Naive thymus-derived CD4-positive, alpha-beta T cell (primary cell): ENCODE data around the gene IL20. TPM values are rescaled to one million over a fixed set of nuclear protein-coding genes. Genes with fewer than 3 reads are reported as not detected.

Source experiments
- ATAC-seq: fragments of 150-1000 bp; cut with Tn5 transposase; 2 replicates; pipeline ENCODE4 v1.10.0; 2021; ENCODE audit warnings: mild to moderate bottlenecking, moderate library complexity
- CTCF ChIA-PET: fragments of 350-600 bp; sonication (Branson Sonifier 250); formaldehyde crosslinking; loops from one replicate; lab custom pipeline; 2021; ENCODE audit warnings: antibody characterized with exemption; lab: Charles Lee
- POLR2A ChIA-PET: fragments of 350-600 bp; sonication (Branson Sonifier 250); formaldehyde crosslinking; loops from one replicate; lab custom pipeline; 2021; ENCODE audit warnings: antibody characterized with exemption, inconsistent platforms; lab: Charles Lee
- DNase-seq, 9 donors: peaks; one replicate each; pipeline versions ENCODE4 v3.0.0 to v3.0.0-alpha.2; 2020 to 2022; ENCODE audit warnings: mixed read lengths in 1 of 9
- H3K27ac ChIP-seq: one replicate; pipeline ENCODE4 v1.7.0; 2013; ENCODE audit warnings: mild to moderate bottlenecking, low read depth, low read length, moderate library complexity
- H3K27me3 ChIP-seq, 2 donors: one replicate each; pipeline ENCODE4 v1.7.0; 2013; ENCODE audit warnings: low read length in 2 of 2, mild to moderate bottlenecking in 2 of 2, moderate library complexity in 2 of 2; ENCODE audit not compliant: control insufficient read depth in 2 of 2, insufficient read depth in 2 of 2
- H3K36me3 ChIP-seq, 3 experiments: 1 replicate in 2 of 3; 2 replicates in 1 of 3; pipeline ENCODE4 v1.7.0; 2013; ENCODE audit warnings: low read length in 3 of 3, mild to moderate bottlenecking in 3 of 3, moderate library complexity in 1 of 3; ENCODE audit not compliant: insufficient read depth in 3 of 3, control insufficient read depth in 2 of 3
- H3K4me1 ChIP-seq, 2 donors: one replicate each; pipeline ENCODE4 v1.7.0; 2013; ENCODE audit warnings: low read length in 2 of 2, mild to moderate bottlenecking in 2 of 2, moderate library complexity in 1 of 2; ENCODE audit not compliant: control insufficient read depth in 2 of 2, insufficient read depth in 2 of 2
- H3K4me3 ChIP-seq: 2 replicates; pipeline ENCODE4 v1.7.0; 2013; ENCODE audit warnings: mild to moderate bottlenecking, low read length
- H3K9me3 ChIP-seq, 3 experiments: 1 replicate in 2 of 3; 2 replicates in 1 of 3; pipeline ENCODE4 v1.7.0; 2013; ENCODE audit warnings: low read length in 3 of 3; ENCODE audit not compliant: control insufficient read depth in 2 of 3
- H3K27ac Mint-ChIP-seq, 9 donors: one replicate each; pipeline ENCODE4 v1.8.0; 2020 to 2022; ENCODE audit warnings: mixed read lengths in 9 of 9, mild to moderate bottlenecking in 8 of 9, moderate library complexity in 5 of 9, inconsistent platforms in 2 of 9
- H3K27me3 Mint-ChIP-seq, 5 donors: one replicate each; pipeline ENCODE4 v1.8.0; 2021 to 2022; ENCODE audit warnings: mixed read lengths in 5 of 5, mild to moderate bottlenecking in 1 of 5
- H3K36me3 Mint-ChIP-seq, 5 donors: one replicate each; pipeline ENCODE4 v1.8.0; 2020 to 2022; ENCODE audit warnings: mixed read lengths in 5 of 5, mild to moderate bottlenecking in 3 of 5, inconsistent platforms in 1 of 5
- H3K4me1 Mint-ChIP-seq, 7 donors: one replicate each; pipeline ENCODE4 v1.8.0; 2020 to 2022; ENCODE audit warnings: mixed read lengths in 7 of 7, mild to moderate bottlenecking in 3 of 7, inconsistent platforms in 1 of 7
- H3K4me3 Mint-ChIP-seq, 10 donors: one replicate each; pipeline ENCODE4 v1.8.0; 2020 to 2022; ENCODE audit warnings: mild to moderate bottlenecking in 10 of 10, mixed read lengths in 10 of 10, moderate library complexity in 6 of 10, inconsistent platforms in 2 of 10
- H3K9me3 Mint-ChIP-seq, 11 donors: one replicate each; pipeline ENCODE4 v1.8.0; 2020 to 2022; ENCODE audit warnings: mixed read lengths in 11 of 11, mild to moderate bottlenecking in 4 of 11, inconsistent platforms in 1 of 11, moderate library complexity in 1 of 11
- intact Hi-C, 2 donors: fragments of 100-400 bp; cut with micrococcal nuclease; formaldehyde crosslinking; loops; one replicate each; pipeline ENCODE4 v1.15.1; 2023
- polyA plus RNA-seq, 2 donors: library from polyadenylated mRNA; unstranded; fragments of 300-500 nt; fragmentation: Illumina TruSeq; gene quantifications; one replicate each; pipeline ENCODE4 v1.2.3, GENCODE V29; 2021
- total RNA-seq, 6 experiments: library from RNA in 5 of 6; stranded (reverse) in 5 of 6; gene quantifications; 1 replicate in 5 of 6; 2 replicates in 1 of 6; pipeline ENCODE4 v1.2.3 and lab custom pipeline; 2021 to 2026

The IL20 gene
- total and polyA plus RNA-seq, 7 experiments from 2014 or later: not detected

DNA sequence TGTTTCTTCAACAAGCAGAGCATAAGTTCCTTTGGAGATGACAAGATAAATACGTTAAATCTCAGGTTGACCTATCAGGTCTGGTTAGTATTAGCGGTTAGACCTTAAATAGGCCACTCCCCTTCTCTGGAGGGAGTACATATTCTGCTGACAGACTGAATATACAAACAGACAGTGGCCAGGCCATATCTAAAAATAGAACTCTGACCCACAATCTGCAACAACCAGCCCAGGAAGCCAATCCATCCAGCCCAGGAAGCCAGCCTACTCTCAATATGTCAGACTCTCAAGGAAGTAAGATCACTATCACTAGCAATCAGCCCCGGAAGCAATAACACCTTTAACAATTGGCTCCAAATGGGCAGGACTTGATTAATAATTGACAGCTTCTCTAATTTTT lies 6.7 kb downstream of the IL20 start:
- Mint-ChIP-seq H3K36me3 (peaks cover 12 to 34% (median 26%) of the 10 kb centered on the region in 5 donors), H3K27me3 (peaks cover 0 to 23% (median 0%) of the 10 kb centered on the region in 5 donors), H3K27ac (no peak overlapping the region), H3K9me3 (peaks cover 0 to 43% (median 8%) of the 10 kb centered on the region in 11 donors), H3K4me3 (no peak overlapping the region), H3K4me1 (peaks cover 0 to 7% (median 0%) of the 10 kb centered on the region in 7 donors)
- DNase-seq (no peak), ATAC-seq (no peak)
- Histone ChIP-seq H3K9me3 (peaks cover 0 to 6% (median 0%) of the 10 kb centered on the region in 3 experiments), H3K27ac (no peak overlapping the region), H3K36me3 (no peaks in the 10 kb centered on the region), H3K27me3 (peaks cover 0 to 2% of the 10 kb centered on the region in 2 donors), H3K4me3 (no peak overlapping the region), H3K4me1 (no peaks in the 10 kb centered on the region)
- intact Hi-C loops: no loop called here
- ChIA-PET POLR2A (interaction anchor here (0.6 to 1.5 kb wide), 6 partner anchors 13 to 49 kb away, joined by 3 to 8 read pairs (median 4); no protein-coding TSS in a partner anchor), CTCF (interaction anchor here (1.5 to 2.3 kb wide), 2 partner anchors 8 to 40 kb away, joined by 3 to 13 read pairs; no protein-coding TSS in a partner anchor)

- H3K27ac Mint-ChIP-seq: no peak overlapping the region
- Histone ChIP-seq H3K27ac (no peak overlapping the region), H3K27me3 (peaks cover 0 to 2% of the 10 kb centered on the region in 2 donors), H3K4me3 (no peak overlapping the region), H3K9me3 (peaks cover 0 to 20% (median 8%) of the 10 kb centered on the region in 3 experiments), H3K36me3 (no peaks in the 10 kb centered on the region), H3K4me1 (no peaks in the 10 kb centered on the region)
- ATAC-seq (no peak), DNase-seq (no peak)
- H3K4me1 Mint-ChIP-seq: peaks cover 0 to 7% (median 0%) of the 10 kb centered on the region in 7 donors
- peaks cover 0 to 12% (median 0%) of the 10 kb centered on the region in 5 donors for H3K27me3 Mint-ChIP-seq
- H3K9me3 Mint-ChIP-seq: peaks cover 3 to 59% (median 21%) of the 10 kb centered on the region in 11 donors
- POLR2A ChIA-PET: interaction anchor here (1.2 to 1.5 kb wide), 2 partner anchors 15 to 38 kb away, joined by 3 read pairs; no protein-coding TSS in a partner anchor
- CTCF ChIA-PET: interaction anchor here (1.1 to 3.6 kb wide), 5 partner anchors 39 to 109 kb away, joined by 3 to 16 read pairs (median 5); no protein-coding TSS in a partner anchor
- H3K36me3 Mint-ChIP-seq: peaks cover 17 to 46% (median 30%) of the 10 kb centered on the region in 5 donors
- H3K4me3 Mint-ChIP-seq: no peak overlapping the region
- intact Hi-C loops: no loop called here
Measured at GRCh38 chr1:206873603-206874188, 8.3 kb downstream of the IL20 start.

DNA sequence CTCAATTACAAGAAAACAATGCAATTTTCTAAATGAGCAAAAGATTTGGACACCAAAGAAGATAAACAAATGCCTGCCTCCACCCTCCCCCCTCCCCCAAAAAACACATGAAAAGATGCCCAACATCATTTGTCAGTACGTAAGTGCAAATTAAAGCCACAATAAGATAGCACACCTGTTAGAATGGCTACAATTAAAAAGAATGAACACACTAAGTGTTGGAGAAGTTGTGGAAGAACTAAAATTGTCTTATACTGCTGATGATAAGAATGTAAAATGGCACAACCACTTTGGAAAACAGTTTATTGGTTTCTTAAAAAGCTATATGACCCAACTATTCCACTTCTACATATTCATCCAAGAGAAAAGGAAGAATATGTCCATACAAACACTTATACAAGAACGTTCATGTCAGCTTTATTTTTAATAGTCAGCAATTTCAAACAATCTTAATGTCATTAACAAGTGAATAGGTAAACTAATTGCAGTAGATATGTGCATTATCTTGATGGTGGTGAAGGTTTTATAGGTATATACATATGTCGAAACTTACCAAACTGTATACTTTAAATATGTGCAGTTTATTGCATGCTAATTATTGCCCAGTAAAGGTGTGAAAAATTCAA lies 10.4 kb downstream of the IL20 start:
- ChIA-PET POLR2A (interaction anchor here (0.8 kb wide), 1 partner anchor 9 kb away, joined by 3 read pairs; no protein-coding TSS in a partner anchor), CTCF (interaction anchor here (3.6 kb wide), 1 partner anchor 37 kb away, joined by 16 read pairs; no protein-coding TSS in a partner anchor)
- no peaks in the 10 kb centered on the region for H3K4me1 ChIP-seq
- no peak overlapping the region for H3K27ac ChIP-seq
- H3K9me3 ChIP-seq: peaks cover 0 to 20% (median 8%) of the 10 kb centered on the region in 3 experiments
- H3K4me3 ChIP-seq: no peak overlapping the region
- H3K27ac Mint-ChIP-seq: no peak overlapping the region
- no peaks in the 10 kb centered on the region for H3K36me3 ChIP-seq
- H3K4me3 Mint-ChIP-seq: no peak overlapping the region
- H3K9me3 Mint-ChIP-seq: peaks cover 3 to 71% (median 27%) of the 10 kb centered on the region in 11 donors
- H3K27me3 Mint-ChIP-seq: peaks cover 0 to 2% (median 0%) of the 10 kb centered on the region in 5 donors
- peaks cover 17 to 56% (median 30%) of the 10 kb centered on the region in 5 donors for H3K36me3 Mint-ChIP-seq
- H3K4me1 Mint-ChIP-seq: peaks cover 0 to 6% (median 0%) of the 10 kb centered on the region in 7 donors
- ATAC-seq: no peak
- H3K27me3 ChIP-seq: no peaks in the 10 kb centered on the region
- intact Hi-C loops: no loop called here
- DNase-seq: no peak

GRCh38 chr1:206878456-206878855 lies 13.0 kb downstream of the IL20 start:
- Mint-ChIP-seq H3K27me3 (peaks cover 0 to 6% (median 0%) of the 10 kb centered on the region in 5 donors), H3K27ac (no peak overlapping the region), H3K4me1 (peaks cover 0 to 3% (median 0%) of the 10 kb centered on the region in 7 donors), H3K9me3 (peaks cover 0 to 52% (median 22%) of the 10 kb centered on the region in 11 donors), H3K4me3 (no peak overlapping the region), H3K36me3 (peaks cover 17 to 43% (median 21%) of the 10 kb centered on the region in 5 donors)
- Histone ChIP-seq H3K4me1 (no peaks in the 10 kb centered on the region), H3K27me3 (no peaks in the 10 kb centered on the region), H3K4me3 (no peak overlapping the region), H3K9me3 (peaks cover 0 to 14% (median 8%) of the 10 kb centered on the region in 3 experiments), H3K36me3 (no peaks in the 10 kb centered on the region), H3K27ac (no peak overlapping the region)
- intact Hi-C loops: no loop called here
- ChIA-PET POLR2A (interaction anchor here (0.5 to 1.8 kb wide), 5 partner anchors 8 to 24 kb away, joined by 3 to 6 read pairs (median 4); no protein-coding TSS in a partner anchor), CTCF (interaction anchor here (1.0 kb wide), 1 partner anchor 103 kb away, joined by 3 read pairs; no protein-coding TSS in a partner anchor)
- ATAC-seq (no peak), DNase-seq (no peak)

DNA sequence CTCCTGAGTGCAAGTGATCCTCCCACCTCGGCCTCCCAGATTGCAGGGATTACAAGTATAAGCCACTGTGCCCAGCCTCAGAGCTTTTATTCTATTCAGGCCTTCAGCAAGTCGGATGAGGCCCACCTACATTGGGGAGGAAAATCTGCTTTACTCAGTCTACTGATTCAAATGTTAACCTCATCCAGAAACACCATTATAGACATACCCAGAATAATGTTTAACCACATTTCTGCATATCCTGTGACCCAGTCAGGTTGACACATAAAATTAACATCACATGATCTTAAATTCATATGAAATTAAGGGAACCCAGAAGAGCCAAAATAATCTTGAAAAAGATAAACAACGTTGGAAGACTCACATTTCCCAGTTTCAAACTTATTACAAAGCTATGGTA lies 14.9 kb downstream of the IL20 start:
- no peaks in the 10 kb centered on the region for H3K36me3 ChIP-seq
- Mint-ChIP-seq H3K27ac (no peak overlapping the region), H3K9me3 (peaks cover 0 to 45% (median 22%) of the 10 kb centered on the region in 11 donors), H3K27me3 (peaks cover 0 to 7% (median 0%) of the 10 kb centered on the region in 5 donors), H3K36me3 (peaks cover 12 to 36% (median 17%) of the 10 kb centered on the region in 5 donors), H3K4me1 (peaks cover 0 to 3% (median 0%) of the 10 kb centered on the region in 7 donors), H3K4me3 (no peak overlapping the region)
- no peaks in the 10 kb centered on the region for H3K27me3 ChIP-seq
- no peak for ATAC-seq
- intact Hi-C loops: no loop called here
- CTCF ChIA-PET: interaction anchor here (0.6 to 1.7 kb wide), 4 partner anchors 9 to 49 kb away, joined by 3 read pairs; no protein-coding TSS in a partner anchor
- no peak overlapping the region for H3K27ac ChIP-seq
- POLR2A ChIA-PET: interaction anchor here (0.8 to 2.2 kb wide), 3 partner anchors 10 to 78 kb away, joined by 3 to 5 read pairs (median 4); no protein-coding TSS in a partner anchor
- H3K9me3 ChIP-seq: peaks cover 0 to 14% (median 8%) of the 10 kb centered on the region in 3 experiments
- no peak overlapping the region for H3K4me3 ChIP-seq
- DNase-seq: no peak
- no peaks in the 10 kb centered on the region for H3K4me1 ChIP-seq

DNA sequence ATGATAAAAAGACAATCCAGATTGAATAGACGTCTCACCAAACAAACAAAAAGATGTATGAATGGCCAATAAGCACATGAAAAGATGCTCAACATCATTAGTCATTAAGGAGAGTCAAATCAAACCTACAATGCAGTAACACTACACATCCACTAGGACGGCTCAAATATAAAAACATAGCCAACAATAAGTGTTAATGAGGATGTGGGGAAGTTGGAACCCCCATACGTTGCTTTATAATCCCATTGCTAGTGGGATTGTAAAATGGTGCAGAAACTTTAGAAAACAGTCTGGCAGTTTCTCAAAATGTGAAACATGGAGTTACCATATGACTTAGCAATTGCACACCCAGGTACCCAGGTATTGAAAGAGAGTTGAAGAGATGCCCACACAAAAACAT lies 17.1 kb downstream of the IL20 start:
- DNase-seq (no peak), ATAC-seq (no peak)
- Histone ChIP-seq H3K4me1 (no peaks in the 10 kb centered on the region), H3K4me3 (no peak overlapping the region), H3K9me3 (peaks cover 0 to 11% (median 8%) of the 10 kb centered on the region in 3 experiments), H3K36me3 (no peaks in the 10 kb centered on the region), H3K27ac (no peak overlapping the region), H3K27me3 (no peaks in the 10 kb centered on the region)
- Mint-ChIP-seq H3K27ac (no peak overlapping the region), H3K27me3 (peaks cover 0 to 12% (median 0%) of the 10 kb centered on the region in 5 donors), H3K9me3 (peaks cover 0 to 23% (median 13%) of the 10 kb centered on the region in 11 donors), H3K4me3 (no peak overlapping the region), H3K36me3 (peaks cover 5 to 19% (median 11%) of the 10 kb centered on the region in 5 donors), H3K4me1 (peaks cover 0 to 5% (median 0%) of the 10 kb centered on the region in 7 donors)
- ChIA-PET CTCF (interaction anchor here (0.8 to 2.6 kb wide), 3 partner anchors 24 to 152 kb away, joined by 3 to 7 read pairs (median 3); no protein-coding TSS in a partner anchor), POLR2A (interaction anchor here (1.2 to 2.7 kb wide), 2 partner anchors 18 to 39 kb away, joined by 3 to 15 read pairs; partner anchors contain the start of gene FCMR)
- intact Hi-C loops: no loop called here
